Left ventricle myocardium superior (tissue), 1 donor: Measurements from ENCODE around the gene TCEA2. TPM values are rescaled to one million over a fixed set of nuclear protein-coding genes. Genes with fewer than 3 reads are reported as not detected.
A peak's percentile ranks its signal among the peaks of the same experiment; 100 is the strongest.

Source experiments
- ATAC-seq: fragments of 200-7000 bp; cut with Tn5 transposase; one replicate; pipeline ENCODE4 v1.9.1; 2020; ENCODE audit warnings: mild to moderate bottlenecking, moderate library complexity
- DNase-seq: peaks from one replicate; pipeline ENCODE4 v3.0.0-alpha.2; 2020
- intact Hi-C: fragments of 100-400 bp; cut with micrococcal nuclease; formaldehyde crosslinking; loops from one replicate; pipeline ENCODE4 v1.11.0; 2022
- total RNA-seq: library from RNA; stranded (reverse); fragmentation: NEBNext Ultra II Directional; extraction: Animal tissue kit (Norgen Biotek cat#: 25700); gene quantifications from one replicate; pipeline ENCODE4 v1.2.1, GENCODE V29; 2021
- donor health status: DM: no; HTN: yes; CAD: no; lungs with severe emphysema.

TCEA2 gene
- total RNA-seq, 1 donor from 2014 or later, result 35.6 TPM

DNA sequence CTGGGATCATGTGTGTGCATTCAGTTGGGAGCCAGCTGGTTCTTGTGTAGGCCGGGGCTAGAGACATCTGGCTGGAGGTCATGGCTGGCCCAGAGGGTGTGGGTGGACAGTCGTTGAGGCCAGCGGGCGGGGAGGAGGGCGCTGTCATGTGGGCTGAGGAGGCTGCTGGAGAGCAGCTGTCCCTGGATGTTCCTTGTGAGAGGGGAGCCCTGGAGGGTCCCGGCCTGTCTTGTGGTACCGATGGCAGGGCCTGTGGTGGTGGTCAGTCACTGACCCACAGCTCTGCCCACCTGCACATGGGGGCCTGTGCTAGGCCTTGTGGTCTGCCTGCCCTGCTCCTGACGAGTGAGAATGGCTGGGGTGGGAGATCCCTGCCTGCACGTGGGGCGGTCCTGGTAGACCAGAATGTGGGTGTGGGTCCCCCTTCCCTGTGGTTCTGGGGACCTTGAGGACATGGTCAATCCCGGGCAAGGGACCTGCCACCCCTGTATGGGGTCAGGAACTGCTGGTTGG is 29.0 kb upstream of the TCEA2 start:
- peak; percentile 71 for DNase-seq
- ATAC-seq, result peak; percentile 66
- intact Hi-C loops, result no loop called here

DNA sequence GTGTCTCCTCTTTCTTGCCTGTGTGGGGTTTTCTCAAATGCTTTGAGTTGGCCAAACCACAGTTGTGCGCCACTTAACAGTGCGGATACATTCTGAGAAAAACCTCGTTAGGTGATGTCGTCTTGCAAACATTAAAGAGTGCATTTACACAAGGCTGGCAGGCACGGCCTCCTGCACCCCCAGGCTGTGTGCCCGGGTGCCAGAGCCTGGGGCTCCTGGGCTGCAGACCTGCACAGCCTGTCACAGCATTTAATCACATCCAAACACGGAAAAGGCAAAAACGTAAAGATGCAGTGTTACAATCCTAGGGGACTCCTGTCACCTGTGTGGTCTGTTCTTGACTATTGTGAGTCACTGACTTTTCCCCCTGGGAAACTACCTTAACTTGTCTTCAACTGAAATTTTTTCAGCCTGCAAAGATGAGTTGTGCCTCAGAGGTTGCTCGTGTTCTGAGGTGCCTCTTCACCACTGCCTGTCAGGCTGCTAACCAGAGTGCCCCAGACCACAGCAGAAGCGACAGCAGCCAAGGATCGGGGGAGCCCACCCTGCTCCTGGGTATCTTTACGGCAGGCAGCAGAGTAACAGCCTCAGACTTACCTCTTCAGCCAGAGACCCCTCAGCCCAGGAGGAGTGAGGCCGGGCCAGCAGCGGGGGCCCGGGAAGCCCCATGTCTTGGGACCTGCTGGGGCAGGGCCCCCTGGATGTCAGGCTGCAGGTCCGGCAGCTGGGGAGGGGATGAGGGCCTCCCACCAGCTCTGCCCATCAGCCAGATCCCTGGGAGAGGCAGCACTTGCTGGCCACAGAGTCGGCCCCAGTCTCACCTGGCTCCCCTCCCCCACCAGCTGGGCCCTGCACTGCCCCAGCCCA is 27.7 kb upstream of the TCEA2 start:
- intact Hi-C loops, result no loop called here
- ATAC-seq (no peak), DNase-seq (no peak)

DNA sequence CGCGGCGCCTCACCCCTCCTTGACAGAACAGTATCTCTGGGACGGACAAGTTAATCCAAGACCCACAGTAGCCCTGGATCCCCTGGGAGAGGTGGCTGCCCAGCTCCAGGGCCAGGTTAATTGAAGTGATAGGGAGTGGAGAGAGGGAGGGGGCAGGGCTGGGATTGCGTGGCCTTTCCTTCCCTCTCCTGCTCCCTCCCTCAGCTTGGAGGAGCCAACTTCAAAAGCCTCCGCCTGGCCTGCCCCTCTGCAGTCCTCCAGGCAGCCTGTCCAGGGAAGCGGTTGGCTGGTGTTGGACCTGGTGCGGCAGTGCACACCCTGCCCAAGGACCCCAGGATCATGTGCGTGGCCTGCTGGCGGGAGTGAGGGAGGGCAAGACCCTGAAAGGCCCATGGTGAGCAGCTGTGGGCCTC is 27.1 kb upstream of the TCEA2 start, which contains the start of gene C20orf204:
Gene C20orf204 (plus strand): TSS at position 250 of the 413 bp plus-strand sequence. CDS start 142 bp downstream, at position 392.
- intact Hi-C loops, result no loop called here
- ATAC-seq, result no peak
- DNase-seq, result no peak

DNA sequence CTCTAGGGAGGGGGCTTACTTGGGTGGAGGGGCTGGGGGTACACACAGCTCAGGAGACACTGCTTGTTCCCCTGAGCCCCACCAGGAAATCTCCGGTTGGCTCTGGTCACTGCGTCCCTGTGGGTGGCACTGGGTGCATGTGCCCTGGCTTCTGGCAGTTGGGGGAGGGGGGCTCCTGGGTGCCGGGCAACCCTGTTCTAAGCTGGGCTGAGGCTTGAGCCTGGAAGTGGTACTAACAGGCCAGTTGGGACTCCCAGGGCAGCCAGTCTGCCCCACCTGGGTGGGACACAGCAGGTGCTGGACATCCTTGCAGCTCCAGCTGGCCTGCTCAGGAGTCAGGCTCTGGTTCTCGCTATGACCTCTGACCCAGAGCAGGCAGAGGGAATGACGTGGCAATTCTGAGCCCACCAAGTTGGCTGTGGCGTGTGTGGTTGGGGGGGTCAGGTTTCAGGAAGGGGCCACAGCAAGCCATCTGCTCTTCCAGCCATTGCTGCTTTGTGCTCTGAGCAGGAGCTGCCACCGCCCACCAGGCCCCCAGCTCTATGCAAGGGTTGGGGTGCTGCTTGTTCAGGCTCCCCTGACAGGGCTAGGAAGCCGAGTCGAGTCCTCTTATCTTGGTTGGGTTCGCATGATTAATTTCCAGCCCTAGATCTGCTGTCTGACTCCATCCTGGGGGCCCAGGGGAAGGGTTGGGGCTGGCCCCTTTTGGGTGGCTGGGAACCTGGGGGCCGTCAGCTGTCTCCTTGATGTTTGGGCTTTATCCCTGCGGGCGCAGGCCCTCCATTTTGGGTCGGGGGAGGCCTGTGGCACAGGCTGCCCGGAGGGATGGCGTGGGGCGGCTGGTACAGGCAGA is 26.4 kb upstream of the TCEA2 start:
- intact Hi-C loops, result no loop called here
- ATAC-seq (no peak), DNase-seq (no peak)

DNA sequence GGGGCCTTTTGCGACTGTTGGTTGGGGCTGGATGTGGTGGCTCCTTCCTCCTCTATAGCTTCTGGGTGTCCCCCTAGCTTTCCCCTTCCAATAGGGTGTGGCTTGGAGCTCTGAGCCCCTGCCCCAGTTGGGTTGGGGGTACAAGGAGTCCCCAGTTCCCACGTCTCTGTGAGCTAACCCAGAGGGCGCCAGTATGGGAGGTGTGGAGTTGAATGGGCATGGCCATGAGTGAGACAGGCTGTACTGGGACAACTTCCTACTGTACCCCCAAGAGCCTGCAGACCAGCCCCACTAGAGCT is 25.9 kb upstream of the TCEA2 start:
- ATAC-seq (no peak), DNase-seq (no peak)
- intact Hi-C loops, result no loop called here

DNA sequence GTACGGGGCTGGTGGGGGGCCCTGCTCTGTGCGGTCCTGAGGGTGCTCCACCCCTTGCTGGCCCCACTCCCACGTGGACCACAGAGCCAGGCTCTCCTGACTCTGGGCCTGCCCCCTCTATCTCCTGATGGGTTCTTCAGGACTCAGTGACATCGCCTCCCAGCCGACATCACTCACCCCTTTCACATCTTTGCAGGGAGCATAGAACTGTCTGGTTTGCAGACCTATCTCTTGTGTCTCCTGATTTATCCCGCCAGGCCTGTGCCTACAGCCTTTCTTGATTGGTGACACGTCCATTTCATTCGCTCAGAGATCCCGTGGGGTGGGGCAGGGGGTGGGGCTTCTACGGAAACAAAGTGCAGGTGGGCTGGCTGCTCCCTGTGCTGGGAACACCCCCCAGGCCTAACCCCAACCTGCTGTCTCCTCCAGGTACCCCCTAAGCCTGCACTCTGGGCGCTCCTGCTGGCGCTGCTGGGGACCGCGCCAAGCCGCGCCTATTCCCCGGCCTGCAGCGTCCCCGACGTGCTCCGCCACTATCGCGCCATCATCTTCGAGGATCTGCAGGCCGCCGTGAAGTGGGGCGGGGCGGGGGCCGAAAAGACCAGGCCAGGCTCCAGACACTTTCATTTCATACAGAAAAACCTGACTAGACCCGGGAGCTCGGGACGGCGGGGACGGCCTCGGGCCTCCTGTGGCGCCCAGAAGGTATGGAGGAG is 25.3 kb upstream of the TCEA2 start:
- DNase-seq, result no peak
- intact Hi-C loops, result no loop called here
- ATAC-seq, result no peak

DNA sequence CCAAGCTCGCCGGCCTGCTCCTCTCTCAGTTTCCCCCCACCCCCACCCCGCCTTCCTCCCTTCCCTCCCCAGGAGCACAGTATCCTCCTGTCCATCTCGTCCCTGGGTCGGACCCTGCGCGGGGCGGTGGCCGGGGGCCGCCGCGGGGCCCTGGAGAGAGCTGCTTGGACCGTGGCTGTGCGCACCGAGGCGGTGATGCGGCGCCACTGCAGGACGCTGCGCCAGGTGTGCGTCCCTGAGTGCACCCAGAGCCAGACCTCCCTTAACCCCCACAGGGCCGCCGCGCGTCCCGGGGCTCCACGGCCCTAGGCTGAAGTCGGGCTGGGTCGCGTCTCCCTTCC is 24.8 kb upstream of the TCEA2 start:
- DNase-seq (no peak), ATAC-seq (no peak)
- intact Hi-C loops, result no loop called here

DNA sequence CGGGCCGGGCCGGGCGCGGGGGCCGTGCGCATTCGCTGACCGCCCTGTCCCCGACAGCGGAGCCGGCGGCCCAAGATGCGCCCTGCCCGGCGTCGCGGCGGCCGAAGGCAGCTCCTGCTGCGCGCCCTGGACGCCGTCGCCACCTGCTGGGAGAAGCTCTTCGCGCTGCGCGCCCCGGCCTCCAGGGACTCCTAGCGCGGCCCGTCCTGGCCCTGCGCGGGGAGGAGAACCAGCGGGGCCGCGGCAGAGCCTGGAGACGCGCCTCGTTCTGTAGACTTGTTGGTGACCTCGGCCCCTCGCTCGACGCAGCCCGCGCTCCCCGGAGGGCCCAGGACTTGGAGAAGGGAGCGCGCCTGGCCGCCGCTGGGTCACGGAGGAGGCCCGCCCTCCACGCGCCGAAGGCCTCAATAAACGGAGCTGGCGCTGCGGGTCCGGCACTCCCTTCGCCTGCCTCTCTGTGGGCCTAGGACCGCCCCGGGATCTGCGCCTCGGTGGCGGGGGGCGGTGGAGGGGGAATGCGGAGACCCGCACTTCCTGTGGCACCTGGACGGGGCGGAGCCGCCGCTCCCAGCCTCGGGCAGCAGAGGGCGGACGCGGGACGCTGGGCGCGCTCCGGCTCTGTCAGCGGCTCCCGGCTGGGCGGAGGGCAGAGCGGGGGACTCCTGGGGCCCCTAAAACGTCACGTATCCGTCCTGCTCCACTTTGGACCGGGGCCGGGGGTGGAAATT is 24.3 kb upstream of the TCEA2 start:
- ATAC-seq (peak; percentile 85), DNase-seq (peak; percentile 87)
- intact Hi-C loops, result no loop called here

DNA sequence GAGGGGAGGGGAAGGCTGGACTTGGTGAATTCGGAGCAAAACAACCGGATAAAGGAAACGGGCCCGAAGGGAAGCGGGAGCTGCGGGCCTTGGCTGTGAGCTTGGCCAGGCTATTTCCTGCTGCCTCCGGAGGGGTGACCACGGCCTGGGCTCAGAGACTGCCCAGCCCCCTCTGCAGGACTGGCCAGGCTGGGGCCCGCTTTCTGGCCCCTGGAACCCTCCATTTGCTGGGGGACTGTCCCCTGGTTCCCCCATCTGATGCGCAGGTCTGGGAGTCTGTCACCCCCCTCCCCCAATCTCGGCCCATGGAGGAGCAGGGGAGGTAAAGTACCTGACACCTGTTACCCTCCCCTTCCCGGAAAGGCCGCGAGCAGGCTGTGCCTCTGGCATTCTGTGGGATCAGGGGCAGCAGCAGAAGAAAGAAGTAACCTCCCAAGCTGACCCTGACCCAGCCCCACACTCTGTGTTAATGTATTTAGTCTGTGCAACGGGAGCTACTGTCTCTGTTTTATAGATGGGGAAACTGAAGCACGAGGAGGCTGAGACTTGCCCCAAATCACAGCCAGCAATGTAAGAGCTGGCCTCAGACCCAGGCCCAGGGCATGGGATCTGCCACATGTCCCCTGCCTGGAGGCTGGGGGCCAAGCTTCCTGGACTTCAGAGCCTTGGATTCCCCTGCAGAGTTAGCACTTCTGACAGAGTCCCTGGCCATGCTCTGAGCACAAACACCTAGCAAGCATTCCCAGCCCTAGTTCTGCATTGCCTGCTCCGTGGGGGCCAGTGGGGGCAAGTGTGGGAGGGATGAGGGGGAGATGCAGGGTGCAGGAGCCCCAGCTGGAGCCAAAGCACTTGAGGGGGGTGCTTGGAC is 23.5 kb upstream of the TCEA2 start:
- DNase-seq (no peak), ATAC-seq (peak; percentile 54)
- intact Hi-C loops, result no loop called here

DNA sequence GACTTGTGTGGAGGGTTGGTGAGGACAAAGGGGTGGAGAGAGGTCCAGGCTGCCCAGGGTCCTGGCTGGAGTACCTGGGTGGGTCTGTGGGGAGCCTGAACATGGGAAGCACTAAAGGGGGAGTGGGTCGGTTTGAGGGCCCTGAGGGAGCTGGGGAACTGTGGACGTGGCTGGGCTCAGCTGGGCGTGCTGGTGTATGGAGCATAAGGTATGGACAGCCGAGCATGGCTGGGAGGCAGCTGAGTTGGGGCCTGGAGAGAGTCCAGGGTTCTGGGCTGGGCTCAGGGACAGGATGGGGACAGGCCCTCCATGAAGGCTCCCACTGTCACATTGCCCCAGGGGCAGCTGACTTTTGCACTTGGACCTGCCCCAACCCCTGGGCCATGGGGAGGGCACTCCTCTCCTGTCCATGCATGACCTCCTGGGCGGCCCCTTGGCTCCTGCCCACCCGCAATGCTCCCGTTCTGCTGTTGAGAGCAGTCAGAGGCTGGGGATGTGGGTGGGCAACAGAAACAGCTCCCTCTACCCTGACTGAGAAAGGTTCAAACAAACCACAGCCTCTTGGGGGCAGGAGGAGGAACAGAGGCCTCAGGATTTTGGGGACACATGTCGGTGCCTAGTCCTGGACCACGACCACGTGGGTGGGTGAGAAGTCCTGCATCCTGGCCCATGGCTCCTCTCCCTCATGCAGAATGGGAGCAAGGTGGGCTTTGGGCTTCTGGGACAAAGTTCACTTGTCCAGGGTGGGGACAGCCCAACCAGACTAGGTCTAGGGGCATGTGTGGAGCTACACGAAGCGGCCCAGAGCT is 22.6 kb upstream of the TCEA2 start:
- intact Hi-C loops, result no loop called here
- DNase-seq (no peak), ATAC-seq (no peak)

DNA sequence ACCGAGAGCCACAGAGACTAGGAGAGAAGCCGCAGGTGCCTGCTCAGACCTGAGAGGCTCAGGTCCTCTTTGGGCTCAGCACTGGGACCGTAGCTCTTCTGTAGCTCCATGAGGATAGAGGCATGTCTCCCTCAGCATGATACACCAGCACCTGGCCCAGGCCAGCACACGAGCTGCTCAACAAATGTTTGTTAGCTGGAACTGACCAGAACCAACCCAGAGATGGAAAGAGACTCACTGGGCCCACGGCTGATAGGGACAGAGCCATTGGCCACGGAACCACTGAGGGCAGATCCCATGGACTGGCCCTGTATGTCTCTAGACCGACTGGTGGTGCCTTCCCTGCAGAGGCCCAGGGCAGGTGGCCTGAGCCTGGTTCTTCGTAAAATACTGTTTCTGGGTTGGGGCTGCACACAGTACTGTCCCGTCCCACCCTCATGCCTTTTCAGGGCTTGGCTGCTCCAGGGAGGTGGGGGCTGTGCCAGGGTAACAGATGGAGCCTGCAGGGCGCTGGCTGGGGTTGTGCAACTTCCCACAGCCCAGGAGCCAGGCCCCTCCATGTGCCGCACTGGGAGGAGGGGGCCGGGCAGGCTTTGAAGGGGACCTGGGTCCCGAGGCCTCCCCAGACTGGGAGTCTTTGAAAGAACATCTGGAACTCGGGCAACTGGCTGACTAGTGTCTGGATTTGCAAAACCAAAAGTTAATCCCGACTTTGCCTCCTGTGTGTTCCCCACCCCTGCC is 21.8 kb upstream of the TCEA2 start:
- intact Hi-C loops, result no loop called here
- no peak for ATAC-seq
- DNase-seq, result no peak

DNA sequence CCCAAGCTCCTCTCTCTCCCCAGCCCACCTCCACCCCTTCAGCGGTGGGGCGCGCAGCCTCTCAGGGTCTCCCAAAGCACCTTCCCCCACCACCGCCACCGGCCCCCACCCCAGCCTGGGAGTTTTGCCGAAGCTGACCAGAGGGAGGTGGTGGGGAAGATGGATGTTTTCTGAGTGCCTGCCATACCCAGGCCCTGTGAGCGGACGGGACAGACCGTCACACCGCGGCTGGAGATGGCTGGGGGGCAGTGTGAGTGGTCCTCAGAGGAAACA is 21.3 kb upstream of the TCEA2 start:
- no peak for DNase-seq
- intact Hi-C loops, result no loop called here

DNA sequence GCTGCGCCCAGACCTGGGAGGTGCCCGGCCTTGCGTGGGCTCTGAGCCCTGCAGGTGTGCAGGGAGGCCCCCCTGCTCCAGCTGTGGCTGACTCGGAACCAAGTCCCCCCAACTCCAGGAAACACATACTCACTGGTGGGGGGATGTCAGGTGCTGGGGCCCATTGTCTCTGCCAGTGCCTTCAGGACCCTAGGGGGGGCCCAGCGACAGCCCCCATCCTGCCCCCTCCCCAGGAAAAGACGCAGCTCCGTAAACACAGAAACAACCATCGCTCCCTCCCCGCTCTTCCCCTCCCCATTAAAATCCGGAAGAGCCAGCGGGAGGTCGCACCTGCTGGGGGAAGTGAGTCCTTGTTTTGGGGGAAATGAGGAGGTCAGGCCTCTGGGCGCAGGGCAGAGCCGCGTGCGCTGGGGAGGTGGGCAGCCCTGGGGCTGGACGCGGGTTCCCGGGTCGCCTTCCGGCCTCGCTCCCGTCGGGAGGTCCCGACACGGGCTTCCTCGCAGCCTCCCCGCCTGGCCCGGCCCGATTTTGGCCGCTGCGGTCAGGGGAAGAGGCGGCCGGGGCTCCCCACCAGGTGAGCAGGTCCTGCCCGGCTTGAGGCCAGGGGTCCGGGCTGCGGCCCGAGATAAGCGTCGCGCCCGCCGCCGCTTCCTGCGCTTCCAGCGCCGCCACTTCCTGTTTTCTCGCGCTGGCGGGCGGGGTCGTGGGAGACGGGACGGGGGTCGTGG is 20.8 kb upstream of the TCEA2 start:
- DNase-seq, result no peak
- no peak for ATAC-seq
- intact Hi-C loops, result no loop called here

More for the DNA sequence above, 21.3 kb upstream of the TCEA2 start:
- ATAC-seq, result no peak

DNA sequence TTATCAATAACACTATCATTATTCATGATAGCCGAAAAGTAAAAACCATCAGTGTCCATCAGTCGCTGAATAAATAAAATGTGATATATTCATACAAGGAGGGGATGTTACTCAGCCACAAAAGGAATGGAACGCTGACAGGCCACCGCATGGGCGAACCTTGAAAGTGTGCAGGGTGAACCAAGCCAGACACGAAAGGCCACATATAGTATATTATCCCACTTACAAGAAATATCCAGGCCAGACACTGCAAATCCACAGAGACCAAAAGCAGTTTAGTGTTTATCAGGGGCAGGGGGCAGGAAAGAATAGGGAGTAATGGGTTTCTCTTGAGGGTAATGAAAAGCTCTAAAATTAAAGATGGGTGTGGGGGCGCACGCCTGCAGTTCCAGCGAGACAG is 19.2 kb upstream of the TCEA2 start:
- intact Hi-C loops, result no loop called here
- ATAC-seq (no peak), DNase-seq (no peak)

DNA sequence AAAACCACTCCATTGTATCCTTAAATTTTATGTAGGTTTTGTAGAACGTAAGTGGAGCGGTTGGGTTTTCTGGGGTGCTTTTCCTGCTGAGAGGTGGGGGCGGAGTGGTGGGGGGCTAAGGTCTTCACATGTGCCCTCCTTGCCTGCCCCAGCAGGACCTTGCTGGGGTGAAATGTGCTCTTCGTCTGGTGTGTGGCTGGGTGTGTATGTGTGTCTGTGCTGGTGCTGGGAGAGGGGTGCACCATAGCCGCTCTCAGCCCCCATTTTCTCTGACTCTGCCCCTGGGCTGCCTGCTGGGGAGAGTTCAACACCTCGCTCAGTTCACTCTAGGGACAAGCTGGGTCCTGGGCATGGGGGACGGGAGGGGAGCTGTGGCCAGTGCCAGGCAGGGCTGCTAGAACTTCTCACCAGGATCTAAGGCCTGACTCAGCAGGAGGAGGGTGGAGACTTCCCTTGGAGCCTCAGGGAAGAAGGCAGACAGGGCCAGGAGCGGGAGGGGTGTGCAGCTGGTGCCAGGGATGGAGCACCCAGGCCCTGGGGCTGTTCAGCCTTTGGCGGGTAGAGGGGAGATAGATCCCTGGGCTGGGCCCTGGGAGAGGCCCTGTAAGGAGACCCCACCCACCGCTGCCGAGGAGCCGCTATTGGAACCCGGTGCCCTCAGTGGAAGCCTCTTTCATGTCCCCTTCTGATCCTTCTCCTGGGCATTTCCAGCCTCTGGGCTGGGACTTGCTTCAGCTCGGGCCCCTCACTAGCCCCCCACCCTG is 18.3 kb upstream of the TCEA2 start:
- intact Hi-C loops, result no loop called here
- ATAC-seq (peak; percentile 54), DNase-seq (no peak)
